Esophagus squamous epithelium (tissue), 5 donors: ENCODE results near the gene CDHR2. TPM values are rescaled to one million over a fixed set of nuclear protein-coding genes. Genes with fewer than 3 reads are reported as not detected.
A peak's percentile ranks its signal among the peaks of the same experiment; 100 is the strongest.
"Not testable (repeated sequence)": the region's sequence is repeated elsewhere in the genome, so short reads cannot be mapped to it uniquely, and the experiment has no call there.

ENCODE experiments used
- DNase-seq: peaks from one replicate; lab custom pipeline; 2025; lab: John Stamatoyannopoulos, UW
- H3K27ac ChIP-seq, 4 donors: fragments of 200-600 bp; sonication (generic); one replicate each; pipeline ENCODE4 v1.5.1; 2016 to 2019; ENCODE audit warnings: mild to moderate bottlenecking in 1 of 4
- H3K27me3 ChIP-seq, 4 donors: fragments of 200-600 bp; sonication (generic); 1 replicate in 3 of 4; 2 replicates in 1 of 4; pipeline versions ENCODE4 v1.5.1 to v1.6.0; 2017 to 2021; ENCODE audit warnings: antibody characterized with exemption in 1 of 4
- H3K36me3 ChIP-seq, 3 donors: fragments of 200-600 bp; sonication (generic); one replicate each; pipeline ENCODE4 v1.5.1; 2016 to 2019
- H3K4me1 ChIP-seq, 3 donors: fragments of 200-600 bp; sonication (generic); one replicate each; pipeline ENCODE4 v1.5.1; 2017 to 2019
- H3K4me3 ChIP-seq, 4 donors: fragments of 200-600 bp; sonication (generic); 1 replicate in 3 of 4; 2 replicates in 1 of 4; pipeline ENCODE4 v1.5.1; 2016 to 2019; ENCODE audit warnings: mild to moderate bottlenecking in 2 of 4, moderate library complexity in 1 of 4
- H3K9me3 ChIP-seq, 3 donors: fragments of 200-600 bp; sonication (generic); one replicate each; pipeline ENCODE4 v1.5.1; 2016 to 2019
- POLR2A ChIP-seq, 4 donors: fragments of 450-650 bp; IDR thresholded peaks; one replicate each; pipeline ENCODE4 v1.6.1; 2017; ENCODE audit warnings: antibody characterized with exemption in 4 of 4, mild to moderate bottlenecking in 4 of 4, moderate library complexity in 3 of 4
- WGBS, 2 donors: methylation state at CpG; one replicate each; pipeline ENCODE4 v1.1.5; 2018; 5-methylcytosine and 5-hydroxymethylcytosine counted together
- intact Hi-C: fragments of 100-400 bp; cut with DNase I; formaldehyde crosslinking; loops from one replicate; pipeline ENCODE4 v1.15.0; 2022
- total RNA-seq, 4 donors: library from RNA; depleted of rRNA; stranded (reverse); fragments of >200 nt; gene quantifications; one replicate each; pipeline ENCODE4 v1.1.0, GENCODE V29; 2016
- TF ChIP-seq, protein P1 (sequence below), 6 experiments: fragments of 450-650 bp in 4 of 6; fragments of 200-600 bp in 2 of 6; sonication (generic) in 2 of 6; IDR thresholded peaks; one replicate each; pipeline ENCODE4 v1.5.1; 2016 to 2019; ENCODE audit warnings: antibody characterized with exemption in 6 of 6, mild to moderate bottlenecking in 4 of 6, moderate library complexity in 4 of 6
- donor health status: DM: yes; HTN: yes; CAD: no.

CDHR2 gene
- total RNA-seq, 4 donors from 2014 or later, result under 0.01 TPM; not detected in 3

DNA sequence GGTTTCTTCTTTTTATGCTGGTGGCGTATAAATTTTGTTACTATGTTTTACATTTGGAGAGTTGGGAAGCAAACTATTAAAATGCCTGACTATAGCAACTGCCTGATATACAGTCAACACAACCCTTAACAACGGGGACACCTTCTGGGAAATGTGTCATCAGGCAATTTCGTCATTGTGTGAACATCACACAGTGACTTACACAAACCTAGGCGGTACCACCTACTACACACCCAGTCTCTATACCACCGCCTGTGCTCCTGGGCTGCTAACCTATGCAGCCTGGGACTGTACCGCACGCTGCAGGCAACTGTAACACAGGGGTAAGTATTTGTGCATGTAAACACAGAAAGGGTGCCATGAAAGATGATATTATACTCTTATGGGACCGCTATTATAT, 1.3 kb upstream of the CDHR2 start:
- Histone ChIP-seq H3K4me1 (peaks cover 1 to 40% (median 5%) of the 10 kb centered on the region in 3 donors), H3K9me3 (no peaks in the 10 kb centered on the region), H3K4me3 (no peak overlapping the region), H3K36me3 (no peaks in the 10 kb centered on the region), H3K27ac (peak overlapping the region in 1 of 4 donors; percentile 10), H3K27me3 (peaks cover 0 to 20% (median 0%) of the 10 kb centered on the region in 4 donors)
- intact Hi-C loops, result no loop called here
- 63 to 65% methylated on average over 8 of the region's 8 CpGs for WGBS, 2 donors
- no peak for DNase-seq
- TF ChIP-seq, protein P1, sequence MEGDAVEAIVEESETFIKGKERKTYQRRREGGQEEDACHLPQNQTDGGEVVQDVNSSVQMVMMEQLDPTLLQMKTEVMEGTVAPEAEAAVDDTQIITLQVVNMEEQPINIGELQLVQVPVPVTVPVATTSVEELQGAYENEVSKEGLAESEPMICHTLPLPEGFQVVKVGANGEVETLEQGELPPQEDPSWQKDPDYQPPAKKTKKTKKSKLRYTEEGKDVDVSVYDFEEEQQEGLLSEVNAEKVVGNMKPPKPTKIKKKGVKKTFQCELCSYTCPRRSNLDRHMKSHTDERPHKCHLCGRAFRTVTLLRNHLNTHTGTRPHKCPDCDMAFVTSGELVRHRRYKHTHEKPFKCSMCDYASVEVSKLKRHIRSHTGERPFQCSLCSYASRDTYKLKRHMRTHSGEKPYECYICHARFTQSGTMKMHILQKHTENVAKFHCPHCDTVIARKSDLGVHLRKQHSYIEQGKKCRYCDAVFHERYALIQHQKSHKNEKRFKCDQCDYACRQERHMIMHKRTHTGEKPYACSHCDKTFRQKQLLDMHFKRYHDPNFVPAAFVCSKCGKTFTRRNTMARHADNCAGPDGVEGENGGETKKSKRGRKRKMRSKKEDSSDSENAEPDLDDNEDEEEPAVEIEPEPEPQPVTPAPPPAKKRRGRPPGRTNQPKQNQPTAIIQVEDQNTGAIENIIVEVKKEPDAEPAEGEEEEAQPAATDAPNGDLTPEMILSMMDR (IDR thresholded peaks at IDR 0.05), result no peak
- TF ChIP-seq POLR2A (IDR thresholded peaks at IDR 0.05), result no peak

GRCh38 chr5:176549871-176550270, 729 bp downstream of the CDHR2 start:
- H3K27ac ChIP-seq, result no peak overlapping the region
- no peaks in the 10 kb centered on the region for H3K9me3 ChIP-seq
- intact Hi-C loops, result no loop called here
- WGBS, 2 donors, result 60 to 67% methylated on average over 1 of the region's 7 CpGs
- no peak overlapping the region for H3K4me3 ChIP-seq
- no peak for TF ChIP-seq POLR2A (IDR thresholded peaks at IDR 0.05)
- TF ChIP-seq, protein P1 (IDR thresholded peaks at IDR 0.05), result no peak
- peaks cover 0 to 40% (median 0%) of the 10 kb centered on the region in 4 donors for H3K27me3 ChIP-seq
- H3K36me3 ChIP-seq, result no peaks in the 10 kb centered on the region
- H3K4me1 ChIP-seq, result peaks cover 0 to 45% (median 3%) of the 10 kb centered on the region in 3 donors
- DNase-seq, result no peak

DNA sequence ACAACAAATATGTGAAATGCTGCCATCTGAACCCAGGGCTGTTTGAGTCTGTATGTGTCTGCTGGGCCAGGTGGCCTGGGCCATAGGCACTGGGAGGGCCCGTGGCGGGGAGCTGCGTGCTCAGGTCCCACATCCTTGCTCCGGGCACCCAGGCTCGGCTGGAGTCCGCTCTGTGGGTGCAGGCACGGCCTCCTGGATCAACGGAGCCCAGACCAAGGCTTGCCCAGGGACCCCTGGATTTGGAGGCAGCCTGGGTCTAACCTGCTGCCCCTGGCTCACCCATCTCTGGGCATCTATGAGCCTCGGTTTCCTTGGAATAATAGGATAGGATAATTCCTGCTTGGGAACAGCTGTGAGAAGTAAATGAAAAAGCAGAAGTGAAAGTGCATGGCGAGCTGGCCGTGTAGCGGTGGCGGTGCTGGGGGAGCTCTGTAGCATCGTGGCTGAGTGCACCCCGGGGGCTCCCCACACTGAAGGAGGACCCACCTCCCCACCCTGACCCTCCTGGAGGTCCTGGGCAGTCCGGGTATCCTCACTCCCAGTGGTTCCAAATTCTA, 1.2 kb downstream of the CDHR2 start:
- 67 to 86% methylated on average over 6 to 11 of the region's 16 CpGs for WGBS, 2 donors
- DNase-seq, result no peak
- Histone ChIP-seq H3K9me3 (no peaks in the 10 kb centered on the region), H3K27me3 (peaks cover 0 to 44% (median 0%) of the 10 kb centered on the region in 4 donors), H3K27ac (no peak overlapping the region), H3K36me3 (no peaks in the 10 kb centered on the region), H3K4me1 (peaks cover 0 to 41% (median 3%) of the 10 kb centered on the region in 3 donors), H3K4me3 (no peak overlapping the region)
- TF ChIP-seq POLR2A (IDR thresholded peaks at IDR 0.05), result no peak
- TF ChIP-seq, protein P1 (IDR thresholded peaks at IDR 0.05), result no peak
- intact Hi-C loops, result no loop called here

GRCh38 chr5:176550937-176551336, 1.8 kb downstream of the CDHR2 start:
- Histone ChIP-seq H3K27me3 (peaks cover 0 to 44% (median 0%) of the 10 kb centered on the region in 4 donors), H3K4me1 (peaks cover 0 to 35% (median 3%) of the 10 kb centered on the region in 3 donors)
- intact Hi-C loops, H3K36me3 ChIP-seq, H3K9me3 ChIP-seq, H3K27ac ChIP-seq, DNase-seq, H3K4me3 ChIP-seq: not testable (repeated sequence)
- WGBS, 2 donors, result 72 to 83% methylated on average over 11 of the region's 11 CpGs

GRCh38 chr5:176552332-176552869, 3.3 kb downstream of the CDHR2 start:
- intact Hi-C loops, result no loop called here
- TF ChIP-seq POLR2A (IDR thresholded peaks at IDR 0.05), result no peak
- TF ChIP-seq, protein P1 (IDR thresholded peaks at IDR 0.05), result no peak
- peaks cover 0 to 29% (median 3%) of the 10 kb centered on the region in 3 donors for H3K4me1 ChIP-seq
- no peaks in the 10 kb centered on the region for H3K9me3 ChIP-seq
- 65 to 75% methylated on average over 4 to 8 of the region's 11 CpGs for WGBS, 2 donors
- no peak overlapping the region for H3K27ac ChIP-seq
- H3K4me3 ChIP-seq, result no peak overlapping the region
- no peaks in the 10 kb centered on the region for H3K36me3 ChIP-seq
- H3K27me3 ChIP-seq, result peaks cover 0 to 44% (median 0%) of the 10 kb centered on the region in 4 donors
- DNase-seq, result no peak
